NCI-H2081 (cell line): ENCODE results near the gene BICDL2.

Experiments used
- DNase-seq, 2 experiments: peaks; one replicate each; lab custom pipeline; 2025; lab: John Stamatoyannopoulos, UW

BICDL2 gene

DNA sequence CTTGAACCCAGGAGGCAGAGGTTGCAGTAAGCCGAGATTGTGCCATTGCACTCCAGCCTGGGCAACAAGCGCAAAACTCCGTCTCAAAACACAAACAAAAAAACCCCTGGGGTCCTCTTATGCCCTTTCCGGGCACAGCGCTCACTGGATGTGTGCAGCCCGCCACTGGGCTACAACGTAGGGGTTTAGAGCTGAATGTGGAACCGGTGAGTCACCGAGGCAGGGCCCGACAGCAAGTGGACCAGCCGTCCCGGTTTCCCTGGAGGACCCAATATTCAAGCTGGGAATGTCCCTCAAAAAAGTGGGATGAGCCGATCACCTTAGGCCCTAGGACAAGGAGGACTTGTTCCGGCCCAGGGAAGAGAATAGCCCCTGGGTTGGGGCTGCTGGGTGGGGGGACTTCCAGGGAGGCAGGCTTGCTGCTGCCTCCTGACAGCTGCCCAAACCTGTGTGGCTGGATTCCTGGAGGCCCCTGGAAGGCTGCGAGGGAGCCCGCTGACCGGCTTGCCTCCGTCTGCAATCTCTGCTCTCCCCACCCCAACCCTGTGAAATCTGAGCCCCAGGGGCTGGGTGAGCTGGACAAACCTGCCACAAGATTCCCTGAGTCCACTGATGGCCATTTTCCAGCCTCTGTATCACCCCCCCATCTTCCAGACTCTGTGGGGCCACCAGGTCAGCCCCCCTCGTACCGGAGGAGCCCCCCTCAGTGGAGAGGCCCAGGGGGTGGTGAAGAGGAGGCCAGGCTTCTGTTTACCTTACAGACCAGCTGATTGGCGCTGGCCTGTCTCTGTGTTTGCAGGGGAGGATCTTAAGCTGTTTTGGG, 27.0 kb downstream of the BICDL2 start:
- DNase-seq: no peak

DNA sequence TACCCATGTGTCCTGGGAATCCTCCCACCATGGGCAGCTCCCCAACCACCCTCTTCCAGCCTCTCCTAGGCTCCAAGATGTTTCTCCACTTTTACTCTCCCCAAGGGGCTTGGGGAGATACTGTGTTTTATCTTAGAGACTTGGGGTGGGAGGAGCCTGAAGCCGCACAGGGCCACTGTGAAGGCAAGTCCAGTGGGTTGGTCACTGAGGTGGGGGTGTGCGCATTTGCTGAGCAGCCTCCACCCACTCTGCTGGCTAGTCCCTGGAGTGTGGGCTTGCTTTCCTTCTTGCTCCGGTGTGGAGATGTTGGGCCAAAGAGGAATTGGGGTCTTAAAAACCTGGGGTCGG, 28.1 kb downstream of the BICDL2 start:
- DNase-seq: no peak

- DNase-seq: no peak
Measured at GRCh38 chr16:3007957-3008689, 28.6 kb downstream of the BICDL2 start.

- no peak for DNase-seq
Measured at GRCh38 chr16:3007059-3007956, 29.4 kb downstream of the BICDL2 start.

DNA sequence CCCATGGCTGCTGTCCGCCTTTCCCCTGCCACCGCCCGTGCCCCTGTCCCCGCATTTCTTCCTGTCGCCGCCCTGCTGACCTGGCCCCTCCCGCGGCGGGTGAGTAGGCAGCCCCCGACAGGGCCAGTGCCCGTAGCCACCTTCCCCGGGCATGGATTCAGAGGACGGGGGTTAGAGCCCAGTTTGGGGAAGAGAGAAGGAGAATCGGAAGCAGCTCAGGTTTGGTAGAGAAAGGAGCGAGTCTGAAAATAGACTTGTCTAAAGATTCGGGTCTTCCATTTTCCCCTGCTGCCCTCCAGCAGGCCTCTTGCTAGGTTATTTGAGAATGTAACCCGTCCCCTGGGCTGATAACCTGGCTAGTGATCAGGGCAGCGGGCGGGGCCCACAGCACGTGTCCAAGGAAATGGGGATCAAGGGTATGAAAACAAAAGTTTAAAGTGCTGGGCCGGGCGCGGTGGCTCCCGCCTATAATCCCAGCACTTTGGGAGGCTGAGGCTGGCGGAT, 31.9 kb downstream of the BICDL2 start:
- DNase-seq: peak in 1 of 2 experiments; percentile 58

GRCh38 chr16:3004319-3004718, 32.4 kb downstream of the BICDL2 start:
- peak; percentile 25 to 30 for DNase-seq

DNA sequence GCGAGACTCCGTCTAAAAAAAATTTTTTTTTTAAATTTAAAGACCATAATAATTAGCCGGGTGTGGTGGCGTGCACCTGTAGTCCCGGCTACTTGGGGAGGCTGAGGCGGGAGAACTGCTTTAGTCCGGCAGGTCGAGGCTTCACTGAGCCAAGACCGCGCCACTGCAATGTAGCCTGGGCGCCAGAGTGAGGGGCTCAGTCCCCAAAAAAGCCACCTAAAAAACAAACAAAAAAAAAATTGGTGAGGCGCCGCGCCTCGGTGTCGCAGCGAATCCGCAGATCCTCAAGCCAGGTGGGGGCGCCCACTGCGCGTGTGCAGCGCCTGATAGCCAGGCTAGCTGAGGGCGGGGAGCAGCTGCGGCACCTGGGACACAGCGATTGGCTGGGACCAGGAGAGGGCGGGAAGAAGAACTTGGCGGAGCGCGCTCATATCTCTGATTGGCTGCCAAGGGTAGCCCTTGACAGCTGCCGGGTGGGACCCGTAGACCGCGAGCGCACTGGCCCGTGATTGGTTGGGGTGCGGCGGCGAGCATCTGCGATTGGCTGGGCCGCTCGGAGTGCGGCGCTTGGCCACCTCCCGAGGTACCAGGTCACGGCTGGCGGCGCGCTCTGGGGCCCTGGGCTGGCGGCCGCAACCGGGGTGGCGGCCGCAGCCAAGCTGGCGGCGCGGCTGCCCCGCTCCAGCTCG, 33.0 kb downstream of the BICDL2 start:
- DNase-seq: peak; percentile 99

GRCh38 chr16:3001316-3001715, 35.4 kb downstream of the BICDL2 start:
- DNase-seq: no peak

DNA sequence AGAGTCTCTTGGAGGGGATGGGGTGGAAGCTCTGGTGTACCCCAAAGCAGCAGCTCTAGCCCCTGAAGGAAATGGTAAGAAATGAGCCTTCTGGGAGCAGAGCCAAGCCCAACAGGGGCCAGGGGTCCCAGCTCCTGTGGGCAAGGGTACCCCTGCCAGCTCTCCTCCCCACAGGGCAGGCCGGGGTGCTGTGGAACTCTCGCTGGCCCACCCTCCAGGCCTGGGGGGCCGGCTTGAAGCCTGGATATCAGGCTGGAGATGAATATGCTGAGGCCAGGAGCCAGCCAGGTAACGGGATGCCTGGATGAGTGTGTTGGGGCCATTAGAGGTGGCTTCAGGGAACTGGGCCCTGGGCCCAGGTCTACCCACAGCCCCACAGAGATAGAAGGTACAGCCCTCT, 36.2 kb downstream of the BICDL2 start:
- DNase-seq: no peak

GRCh38 chr16:2999929-3000328, 36.8 kb downstream of the BICDL2 start:
- DNase-seq: no peak

GRCh38 chr16:2996298-2996697, 40.4 kb downstream of the BICDL2 start:
- DNase-seq: no peak

DNA sequence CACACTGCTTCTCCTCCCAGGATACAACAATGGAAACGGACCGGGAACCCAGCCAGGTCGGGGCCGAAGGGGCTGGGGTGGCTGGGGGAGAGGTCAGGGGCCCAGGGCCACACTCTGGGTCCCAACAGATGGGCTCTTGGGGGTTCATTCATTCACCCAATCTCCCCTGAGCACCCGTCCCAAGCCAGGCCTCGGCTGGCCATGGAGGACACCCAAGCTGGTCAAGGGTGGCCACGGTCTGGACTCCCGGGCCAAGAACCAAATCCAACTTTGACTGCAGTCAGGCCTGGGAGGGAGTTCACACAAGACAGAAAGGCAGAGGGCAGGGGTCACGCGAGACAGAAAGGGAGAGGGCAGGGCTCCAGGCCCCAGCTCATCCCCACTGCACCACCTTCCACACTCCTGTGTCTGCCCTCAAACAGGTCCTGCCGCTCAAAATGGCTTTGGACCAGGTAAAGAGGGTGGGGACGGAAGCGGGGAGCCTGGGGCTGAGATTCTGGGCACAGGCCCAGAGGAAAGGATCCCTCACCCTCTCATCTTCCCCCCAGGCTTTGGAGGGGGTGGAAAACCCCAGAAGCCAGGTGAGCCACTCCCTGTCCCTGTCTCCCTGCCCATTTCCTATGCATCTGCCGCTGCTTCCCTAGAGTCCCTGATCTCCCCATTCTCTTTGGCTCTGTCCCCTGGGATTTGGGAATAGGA, 44.2 kb downstream of the BICDL2 start:
- no peak for DNase-seq

GRCh38 chr16:2991566-2992261, 45.0 kb downstream of the BICDL2 start:
- DNase-seq: no peak

DNA sequence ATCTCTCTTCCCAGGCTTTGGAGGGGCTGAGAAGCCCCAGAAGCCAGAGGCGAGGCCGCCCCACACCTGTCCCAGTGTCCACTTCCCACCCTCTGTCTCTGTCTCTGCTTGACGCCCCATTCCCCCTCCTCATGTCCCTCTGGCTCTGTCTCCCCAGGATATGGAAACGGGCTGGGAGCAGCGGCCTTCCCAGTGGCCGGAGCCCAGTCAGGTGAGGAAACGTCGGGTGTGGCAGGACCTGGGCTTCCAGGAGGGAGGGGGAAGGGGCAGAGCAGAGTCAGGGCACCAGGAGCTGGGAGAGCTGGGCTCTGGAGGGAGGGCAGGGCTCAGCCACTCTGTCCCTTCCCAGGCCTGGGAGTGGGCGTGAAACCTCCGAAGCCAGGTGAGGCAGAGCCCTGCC, 45.9 kb downstream of the BICDL2 start:
- DNase-seq: no peak

DNA sequence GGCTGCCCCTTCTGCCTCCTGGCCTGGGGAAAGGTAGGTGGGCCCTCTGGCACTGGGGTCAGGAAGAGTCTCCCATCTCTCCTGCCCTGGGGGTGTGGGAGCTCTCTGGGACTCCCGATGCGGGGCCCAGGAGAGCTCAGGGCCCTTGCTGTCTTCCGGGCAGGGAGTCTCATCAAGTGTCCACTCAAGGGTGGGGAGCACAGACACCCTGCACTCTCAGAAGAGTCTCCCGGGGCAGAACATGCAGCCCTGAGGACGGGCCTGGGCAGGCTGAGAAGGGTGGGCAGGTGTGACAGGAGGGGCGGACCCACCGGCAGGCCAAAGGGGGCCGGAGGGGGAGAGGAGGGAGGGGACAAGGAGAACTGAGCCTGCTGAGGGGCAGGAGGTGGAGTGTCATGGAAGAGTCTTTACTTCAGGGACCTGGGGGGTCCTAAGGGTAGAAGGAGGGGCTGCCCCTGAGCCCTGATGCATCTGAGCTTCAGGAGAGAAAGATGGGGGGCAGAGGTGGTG, 48.1 kb downstream of the BICDL2 start:
- no peak for DNase-seq

DNA sequence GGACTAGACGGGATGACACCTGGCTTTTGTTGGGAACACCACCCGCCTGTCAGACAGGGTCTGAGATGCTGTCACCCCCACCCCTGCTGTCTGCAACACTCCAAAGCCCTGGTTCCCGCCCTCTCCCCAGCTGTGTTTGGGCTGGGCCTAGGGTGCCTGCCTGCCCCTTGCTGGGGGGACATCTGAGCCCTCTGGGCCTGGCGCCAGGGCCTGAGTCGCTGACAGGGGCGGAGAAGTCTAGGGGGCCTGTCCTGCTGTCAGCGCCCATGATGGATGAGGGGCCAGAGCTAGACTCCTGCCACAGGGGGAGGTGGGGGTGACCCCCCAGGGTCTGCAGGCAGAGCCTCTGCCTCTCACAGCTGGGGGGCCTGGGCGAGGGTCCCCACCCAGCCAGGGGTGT, 48.9 kb downstream of the BICDL2 start:
- peak; percentile 42 to 75 for DNase-seq

GRCh38 chr16:2987286-2987685, 49.5 kb downstream of the BICDL2 start:
- no peak for DNase-seq

GRCh38 chr16:2986623-2987188, 50.0 kb downstream of the BICDL2 start:
- no peak for DNase-seq

GRCh38 chr16:2985893-2986355, 50.8 kb downstream of the BICDL2 start:
- DNase-seq: peak in 1 of 2 experiments; percentile 16

GRCh38 chr16:2985462-2985861, 51.3 kb downstream of the BICDL2 start:
- DNase-seq: no peak
